ENCODE measurements around the gene OR6B1. TPM values are rescaled to one million over a fixed set of nuclear protein-coding genes. Genes with fewer than 3 reads are reported as not detected.
A peak's percentile ranks its signal among the peaks of the same experiment; 100 is the strongest.
"Not testable (repeated sequence)": the region's sequence is repeated elsewhere in the genome, so short reads cannot be mapped to it uniquely, and the experiment has no call there.

Gene OR6B1
- total RNA-seq, 6 experiments from 2014 or later: not detected

GRCh38 chr7:144001543-144001942 is 1.4 kb downstream of the OR6B1 start:
- H3K9me3 Mint-ChIP-seq: no peaks in the 10 kb centered on the region
- peak overlapping the region; percentile 8; the same call in 1 of the 2 replicates for H3K27ac Mint-ChIP-seq
- H3K36me3 Mint-ChIP-seq (ENCODE audit: low read depth): no peaks in the 10 kb centered on the region
- H3K4me3 Mint-ChIP-seq: peak overlapping the region; percentile 27
- no peak for DNase-seq
- H3K4me1 Mint-ChIP-seq (ENCODE audit: low read depth): peaks cover 7% of the 10 kb centered on the region; the same call in 1 of the 2 replicates
- TF ChIP-seq, protein P1, sequence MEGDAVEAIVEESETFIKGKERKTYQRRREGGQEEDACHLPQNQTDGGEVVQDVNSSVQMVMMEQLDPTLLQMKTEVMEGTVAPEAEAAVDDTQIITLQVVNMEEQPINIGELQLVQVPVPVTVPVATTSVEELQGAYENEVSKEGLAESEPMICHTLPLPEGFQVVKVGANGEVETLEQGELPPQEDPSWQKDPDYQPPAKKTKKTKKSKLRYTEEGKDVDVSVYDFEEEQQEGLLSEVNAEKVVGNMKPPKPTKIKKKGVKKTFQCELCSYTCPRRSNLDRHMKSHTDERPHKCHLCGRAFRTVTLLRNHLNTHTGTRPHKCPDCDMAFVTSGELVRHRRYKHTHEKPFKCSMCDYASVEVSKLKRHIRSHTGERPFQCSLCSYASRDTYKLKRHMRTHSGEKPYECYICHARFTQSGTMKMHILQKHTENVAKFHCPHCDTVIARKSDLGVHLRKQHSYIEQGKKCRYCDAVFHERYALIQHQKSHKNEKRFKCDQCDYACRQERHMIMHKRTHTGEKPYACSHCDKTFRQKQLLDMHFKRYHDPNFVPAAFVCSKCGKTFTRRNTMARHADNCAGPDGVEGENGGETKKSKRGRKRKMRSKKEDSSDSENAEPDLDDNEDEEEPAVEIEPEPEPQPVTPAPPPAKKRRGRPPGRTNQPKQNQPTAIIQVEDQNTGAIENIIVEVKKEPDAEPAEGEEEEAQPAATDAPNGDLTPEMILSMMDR (IDR thresholded peaks at IDR 0.05): no peak
- peaks cover 5% of the 10 kb centered on the region; the same call in 1 of the 2 replicates for H3K27me3 Mint-ChIP-seq (ENCODE audit: insufficient read depth)

DNA sequence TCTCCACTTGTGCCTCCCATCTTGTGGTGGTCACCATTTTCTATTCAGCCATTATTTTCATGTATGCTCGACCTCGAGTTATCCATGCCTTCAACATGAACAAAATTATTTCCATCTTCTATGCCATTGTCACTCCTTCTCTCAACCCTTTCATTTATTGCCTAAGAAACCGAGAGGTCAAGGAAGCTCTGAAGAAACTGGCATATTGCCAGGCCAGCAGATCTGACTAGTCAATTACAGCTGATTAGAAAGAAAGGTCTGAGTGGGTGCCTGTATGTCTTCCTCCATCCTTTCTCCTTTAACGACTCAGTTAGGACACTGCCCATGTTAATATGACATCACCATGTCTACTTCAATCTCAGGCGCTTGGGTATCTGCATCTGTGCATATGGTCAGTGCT is 4.6 kb downstream of the OR6B1 start:
- H3K36me3 Mint-ChIP-seq (ENCODE audit: low read depth): peaks cover under 1% of the 10 kb centered on the region; the same call in 1 of the 2 replicates
- H3K27me3 Mint-ChIP-seq (ENCODE audit: insufficient read depth): peaks cover 5% of the 10 kb centered on the region; the same call in 1 of the 2 replicates
- no peak overlapping the region for H3K27ac Mint-ChIP-seq
- no peak overlapping the region for H3K4me3 Mint-ChIP-seq
- H3K9me3 Mint-ChIP-seq: peaks cover 19% of the 10 kb centered on the region
- TF ChIP-seq, protein P1 (IDR thresholded peaks at IDR 0.05): no peak
- H3K4me1 Mint-ChIP-seq (ENCODE audit: low read depth): peaks cover 7% of the 10 kb centered on the region; the same call in 1 of the 2 replicates
- no peak for DNase-seq

DNA sequence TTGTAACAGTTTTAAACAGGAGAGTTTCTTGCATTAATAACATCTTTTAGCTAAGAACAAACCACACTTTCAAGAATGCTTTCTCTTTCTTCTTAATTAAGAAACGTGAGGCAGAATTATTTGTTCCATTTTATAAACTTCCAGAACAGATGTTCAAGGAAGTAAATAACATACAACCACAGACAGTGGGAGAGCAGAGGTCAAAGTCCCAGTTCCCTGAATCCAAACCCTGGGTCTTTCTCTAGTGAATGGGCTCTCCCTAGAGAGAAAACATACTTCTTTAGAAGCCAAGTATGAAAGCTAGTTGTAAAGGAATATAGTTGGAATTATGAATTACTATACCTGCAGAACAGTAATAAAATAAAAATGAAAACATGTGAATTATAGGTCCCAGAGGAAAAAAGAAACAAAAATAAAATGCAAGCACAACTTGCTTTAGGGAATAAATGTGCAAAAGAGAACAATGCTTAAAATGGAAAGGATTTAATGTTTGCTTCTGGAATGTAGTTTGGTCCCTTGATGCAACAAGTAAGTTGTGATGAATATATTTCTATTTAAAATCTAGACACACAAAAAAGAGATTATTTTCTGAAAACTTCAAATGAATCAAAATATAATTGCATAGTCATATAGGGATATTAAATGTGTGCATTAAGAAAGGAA is 6.0 kb downstream of the OR6B1 start:
- Mint-ChIP-seq H3K4me1 (ENCODE audit: low read depth) (peaks cover 7% of the 10 kb centered on the region; the same call in 1 of the 2 replicates), H3K27me3 (ENCODE audit: insufficient read depth) (peaks cover 5% of the 10 kb centered on the region; the same call in 1 of the 2 replicates), H3K4me3 (no peak overlapping the region), H3K27ac (no peak overlapping the region), H3K36me3 (ENCODE audit: low read depth) (peaks cover 4% of the 10 kb centered on the region; the same call in 1 of the 2 replicates), H3K9me3 (peaks cover 32% of the 10 kb centered on the region)
- DNase-seq: no peak
- TF ChIP-seq, protein P1 (IDR thresholded peaks at IDR 0.05): no peak

GRCh38 chr7:144006692-144007042 is 6.5 kb downstream of the OR6B1 start:
- Mint-ChIP-seq H3K4me3 (no peak overlapping the region), H3K4me1 (ENCODE audit: low read depth) (peaks cover 3% of the 10 kb centered on the region; the same call in 1 of the 2 replicates), H3K36me3 (ENCODE audit: low read depth) (peaks cover 4% of the 10 kb centered on the region; the same call in 1 of the 2 replicates), H3K27ac (no peak overlapping the region), H3K9me3 (peaks cover 37% of the 10 kb centered on the region), H3K27me3 (ENCODE audit: insufficient read depth) (peaks cover 5% of the 10 kb centered on the region; the same call in 1 of the 2 replicates)
- DNase-seq: no peak
- TF ChIP-seq, protein P1 (IDR thresholded peaks at IDR 0.05): no peak

GRCh38 chr7:144009361-144009760 is 9.2 kb downstream of the OR6B1 start:
- Mint-ChIP-seq H3K9me3 (peaks cover 38% of the 10 kb centered on the region), H3K4me3 (no peak overlapping the region), H3K27ac (no peak overlapping the region), H3K27me3 (ENCODE audit: insufficient read depth) (peaks cover 3% of the 10 kb centered on the region; the same call in 1 of the 2 replicates), H3K36me3 (ENCODE audit: low read depth) (peaks cover 4% of the 10 kb centered on the region; the same call in 1 of the 2 replicates), H3K4me1 (ENCODE audit: low read depth) (no peaks in the 10 kb centered on the region)
- no peak for DNase-seq
- TF ChIP-seq, protein P1 (IDR thresholded peaks at IDR 0.05): no peak

DNA sequence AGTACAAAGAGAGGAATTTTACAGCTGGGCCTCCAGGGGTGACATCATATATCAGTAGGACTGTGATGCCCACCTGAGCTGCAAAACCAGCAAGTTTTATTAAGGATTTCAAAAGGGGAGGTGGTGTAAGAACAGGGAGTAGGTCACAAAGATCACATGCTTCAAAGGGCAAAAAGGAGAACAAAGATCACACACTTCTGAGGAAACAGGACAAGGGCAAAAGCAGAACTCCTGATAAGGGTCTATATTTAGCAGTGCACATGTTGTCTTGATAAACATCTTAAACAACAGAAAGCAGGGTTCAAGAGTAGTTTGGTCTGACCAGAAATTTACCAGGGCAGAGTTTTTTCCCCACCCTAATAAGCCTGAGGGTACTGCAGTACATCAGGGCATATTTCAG is 9.9 kb downstream of the OR6B1 start:
- not testable (repeated sequence) for H3K36me3 Mint-ChIP-seq (ENCODE audit: low read depth); H3K27ac Mint-ChIP-seq; H3K27me3 Mint-ChIP-seq (ENCODE audit: insufficient read depth); DNase-seq; H3K4me3 Mint-ChIP-seq; H3K4me1 Mint-ChIP-seq (ENCODE audit: low read depth)
- H3K9me3 Mint-ChIP-seq: peaks cover 38% of the 10 kb centered on the region

- H3K27me3 Mint-ChIP-seq (ENCODE audit: insufficient read depth); H3K27ac Mint-ChIP-seq; H3K4me1 Mint-ChIP-seq (ENCODE audit: low read depth); DNase-seq; H3K4me3 Mint-ChIP-seq; H3K36me3 Mint-ChIP-seq (ENCODE audit: low read depth): not testable (repeated sequence)
- H3K9me3 Mint-ChIP-seq: peaks cover 38% of the 10 kb centered on the region
These were observed 10.7 kb downstream of the OR6B1 start for GRCh38 chr7:144010821-144011220.

Data from HFFc6 (cell line).